Activated naive CD4-positive, alpha-beta T cell treated with Interleukin-2 at 50 U/mL for 16 hours (primary cell): Measurements from ENCODE around the gene HIRA.
"Not testable (repeated sequence)": the region's sequence is repeated elsewhere in the genome, so short reads cannot be mapped to it uniquely, and the experiment has no call there.

Experiments
- DNase-seq: peaks from one replicate; pipeline ENCODE4 v3.0.0-alpha.2; 2020

Gene HIRA

DNA sequence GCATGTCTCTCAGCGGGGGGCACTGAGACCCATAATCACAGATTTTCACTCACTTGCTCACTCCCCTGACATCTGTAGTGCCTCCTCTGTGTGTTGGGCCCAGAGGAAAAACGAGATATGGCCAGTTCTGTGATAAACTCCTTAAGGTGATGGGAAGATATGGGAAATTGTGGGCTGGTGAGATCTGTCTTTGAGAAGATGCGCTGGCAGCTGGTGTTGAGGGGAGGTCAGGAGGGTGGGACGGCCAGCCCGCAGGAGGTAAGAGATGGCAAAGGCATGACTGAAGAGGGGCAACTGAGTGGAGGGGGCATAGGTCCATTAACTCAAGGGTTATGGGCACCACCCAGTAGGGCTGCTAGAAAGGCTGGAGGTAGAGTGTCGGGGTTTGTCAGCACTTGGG lies 79.9 kb downstream of the HIRA start:
- DNase-seq, result no peak

DNA sequence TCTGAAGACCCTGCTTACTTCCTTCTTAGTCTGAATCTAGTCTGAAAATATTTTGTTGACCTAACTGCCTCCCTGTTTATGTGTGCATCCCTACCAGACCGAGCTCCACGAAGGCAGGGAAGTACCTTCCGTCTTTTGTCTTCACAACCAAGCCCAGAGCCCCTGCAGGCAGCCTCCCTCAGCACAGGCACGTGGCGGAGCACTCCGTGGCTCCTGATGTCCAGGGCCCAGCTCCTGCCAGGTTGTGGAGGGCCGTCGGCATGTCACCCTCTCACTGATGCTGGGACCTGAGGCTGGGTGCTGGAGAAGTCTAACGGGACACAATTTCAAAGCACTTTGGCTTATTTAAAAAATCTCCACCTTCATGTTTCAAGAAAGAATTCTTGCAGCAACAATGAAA lies 80.6 kb downstream of the HIRA start:
- no peak for DNase-seq

DNA sequence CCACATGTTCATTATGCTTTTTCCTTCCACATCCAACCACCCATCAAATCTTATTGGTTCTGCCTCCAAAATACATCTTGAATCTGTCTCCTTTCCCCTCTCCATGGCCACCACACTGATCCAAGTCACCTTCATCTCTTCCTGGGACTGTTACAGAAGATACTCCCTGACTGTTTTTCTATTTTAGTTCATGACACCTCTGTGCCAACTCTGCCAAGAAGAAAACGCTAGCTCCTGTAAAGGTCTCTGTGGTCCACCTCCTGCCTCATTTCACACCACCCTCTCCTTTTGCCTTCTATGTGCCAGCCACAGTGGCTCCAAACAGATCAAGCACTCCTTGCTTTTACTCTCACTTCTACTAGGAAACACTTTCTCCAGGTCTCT lies 81.1 kb downstream of the HIRA start:
- no peak for DNase-seq

DNA sequence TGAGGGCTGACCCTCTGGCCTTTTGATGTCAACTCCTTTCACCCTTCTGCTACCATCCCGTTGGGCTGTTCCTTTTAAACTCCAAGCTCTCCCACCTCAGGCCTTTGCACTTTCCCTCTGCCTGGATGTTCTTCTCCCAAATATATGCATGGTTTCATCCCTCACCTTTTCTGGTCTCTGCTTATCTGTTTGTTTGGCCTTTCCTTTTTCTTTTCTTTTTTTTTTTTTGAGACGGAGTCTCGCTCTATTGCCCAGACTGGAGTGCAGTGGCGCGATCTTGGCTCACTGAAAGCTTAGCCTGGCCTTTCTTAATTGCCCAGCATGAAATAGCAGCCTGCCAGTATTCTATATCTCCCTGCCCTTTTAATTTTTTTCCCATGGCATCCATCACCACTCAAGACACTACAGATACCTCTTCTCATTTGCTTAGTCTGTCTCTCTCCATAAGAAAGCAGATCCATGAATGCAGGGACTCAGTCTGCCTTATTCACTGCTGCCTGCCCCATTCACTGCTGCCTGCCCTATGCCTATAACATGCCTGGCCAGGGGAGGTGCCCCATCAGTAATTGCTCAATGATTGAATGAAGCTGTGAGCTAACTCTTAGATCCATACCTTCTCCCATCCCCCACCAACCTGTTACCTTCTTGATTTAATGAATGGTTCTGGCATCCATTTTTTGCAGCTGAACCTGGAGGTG lies 81.6 kb downstream of the HIRA start:
- no peak for DNase-seq

DNA sequence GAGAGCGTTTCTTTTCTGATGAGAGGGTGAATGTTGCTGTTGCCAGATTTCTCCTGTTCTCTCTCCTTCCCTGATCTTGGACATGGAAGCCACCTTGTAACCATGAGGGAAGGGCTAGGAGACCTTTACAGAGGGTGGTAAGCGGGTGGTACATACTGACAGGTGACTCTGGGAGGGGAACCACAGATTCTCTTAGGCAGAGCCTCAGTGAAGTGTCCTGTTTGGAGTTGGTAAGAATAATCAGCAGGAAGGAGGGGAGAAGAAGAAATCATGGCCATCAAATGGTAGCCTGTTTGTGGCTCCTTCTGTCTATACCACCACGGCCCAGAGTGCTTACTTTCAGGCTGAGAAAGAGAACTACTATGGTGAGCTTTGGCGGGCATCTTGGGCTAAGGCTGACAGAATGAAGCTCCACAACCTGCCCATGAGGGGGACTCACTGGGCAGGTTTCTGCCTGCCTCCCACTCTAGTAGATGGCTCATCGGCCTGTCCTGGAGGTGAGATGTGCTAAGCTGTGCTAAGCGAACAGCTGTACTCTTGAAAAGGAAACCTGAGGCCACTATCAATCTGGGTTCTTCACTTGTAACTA lies 84.8 kb downstream of the HIRA start:
- no peak for DNase-seq

DNA sequence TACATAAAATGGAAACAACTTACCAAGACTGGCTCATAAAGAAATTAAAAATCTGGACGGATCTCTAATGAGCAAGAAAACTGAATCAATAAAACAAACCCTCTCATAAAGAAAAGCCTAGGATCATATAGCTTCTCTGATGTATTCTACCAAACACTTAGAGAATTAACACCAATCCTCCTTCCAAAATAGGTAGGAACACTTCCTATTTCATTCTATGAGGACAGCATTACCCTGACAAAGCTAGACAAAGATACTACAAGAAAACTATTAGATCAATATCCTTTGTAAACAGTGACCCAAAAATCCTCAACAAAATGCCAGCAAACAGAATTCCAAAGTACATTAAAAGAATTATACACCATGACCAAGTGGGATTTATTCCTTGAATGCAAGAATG lies 87.1 kb downstream of the HIRA start:
- no peak for DNase-seq

DNA sequence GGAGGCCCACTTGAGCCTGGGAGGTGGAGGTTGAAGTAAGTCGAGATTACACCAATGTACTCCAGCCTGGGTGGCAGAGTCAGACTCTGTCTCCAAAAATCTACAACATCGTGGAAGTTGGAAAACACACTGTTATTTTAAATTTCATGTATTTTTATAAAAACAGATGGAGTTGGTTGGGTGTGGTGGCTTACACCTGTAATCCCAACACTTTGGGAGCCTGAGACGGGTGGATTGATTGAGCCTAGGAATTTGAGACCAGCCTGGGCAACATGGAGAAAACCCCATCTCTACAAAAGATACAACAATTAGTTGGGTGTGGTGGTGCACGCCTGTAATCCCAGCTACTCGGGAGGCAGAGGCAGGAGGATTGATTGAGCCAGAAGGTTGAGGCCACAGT lies 88.1 kb downstream of the HIRA start:
- no peak for DNase-seq

DNA sequence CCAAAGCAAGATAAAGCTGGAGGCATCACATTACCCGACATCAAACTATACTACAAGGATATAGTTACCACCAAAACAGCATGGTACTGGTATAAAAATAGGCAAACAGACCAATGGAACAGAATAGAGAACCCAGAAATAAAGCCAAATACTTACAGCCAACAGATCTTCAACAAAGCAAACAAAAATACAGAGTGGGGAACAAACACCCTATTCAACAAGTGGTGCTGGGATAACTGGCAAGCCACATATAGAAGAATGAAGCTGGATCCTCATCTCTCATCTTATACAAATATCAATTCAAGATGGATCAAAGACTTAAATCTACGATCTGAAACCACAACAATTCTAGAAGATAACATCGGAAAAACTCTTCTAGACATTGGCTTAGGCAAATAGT lies 90.0 kb downstream of the HIRA start:
- DNase-seq, result no peak

DNA sequence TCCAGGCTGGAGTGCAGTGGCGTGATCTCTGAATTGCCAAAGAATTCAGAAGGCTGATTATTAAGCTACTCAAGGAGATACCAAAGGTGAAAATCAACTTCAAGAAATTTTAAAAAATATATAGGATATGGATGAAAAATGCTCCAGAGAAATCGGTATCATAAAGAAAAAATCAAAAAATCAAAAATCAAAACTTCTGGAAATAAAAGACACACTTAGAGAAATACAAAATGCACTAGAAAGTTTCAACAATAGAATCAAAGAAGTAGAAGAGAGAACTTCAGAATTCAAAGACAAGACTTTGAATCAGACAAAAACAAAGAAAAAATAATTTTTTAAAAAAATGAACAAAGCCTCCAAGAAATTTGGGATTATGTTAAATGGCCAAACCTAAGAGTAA lies 94.4 kb downstream of the HIRA start:
- DNase-seq, result no peak

DNA sequence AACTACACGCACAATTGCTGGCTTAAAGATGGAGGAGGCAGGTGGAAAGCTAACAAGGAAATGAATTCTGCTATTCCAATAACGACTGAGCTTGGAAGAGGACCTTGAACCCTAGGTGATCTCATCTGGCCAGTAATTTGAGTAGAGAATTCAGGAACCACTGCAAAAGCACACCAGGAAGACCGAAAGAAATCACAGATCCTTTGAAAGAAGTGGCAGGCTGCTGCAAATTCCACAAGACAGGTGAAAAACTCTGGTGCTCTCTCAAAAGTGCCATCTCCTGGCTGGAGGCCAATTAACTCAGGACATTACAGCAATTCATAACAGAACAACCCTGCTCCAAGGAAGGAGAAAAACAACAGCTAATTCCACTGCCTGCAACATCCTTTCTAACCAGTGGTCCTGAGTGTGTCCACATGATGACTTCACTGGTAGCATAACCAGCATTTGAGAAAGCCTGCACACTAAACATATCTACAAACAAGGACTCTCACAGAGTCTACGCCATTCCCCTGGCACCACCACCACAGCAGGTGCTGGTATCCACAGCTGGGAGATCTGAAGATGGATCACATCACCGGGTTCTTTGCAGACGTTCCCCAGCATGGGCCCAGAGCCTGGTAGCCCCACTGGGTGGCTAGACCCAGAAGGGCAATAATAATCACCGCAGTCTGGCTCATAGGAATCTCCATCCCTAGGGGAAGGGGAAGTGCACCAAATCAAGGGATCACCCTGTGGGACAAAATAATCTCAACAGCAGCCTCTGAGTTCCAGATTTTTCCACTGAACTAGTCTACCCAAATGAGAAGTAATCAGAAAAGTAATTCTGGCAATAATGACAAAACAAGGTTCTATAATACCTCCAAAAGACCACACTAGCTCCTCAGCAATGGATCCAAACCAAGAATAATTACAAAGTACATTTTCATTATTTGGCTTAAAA lies 95.1 kb downstream of the HIRA start:
- DNase-seq, result no peak

DNA sequence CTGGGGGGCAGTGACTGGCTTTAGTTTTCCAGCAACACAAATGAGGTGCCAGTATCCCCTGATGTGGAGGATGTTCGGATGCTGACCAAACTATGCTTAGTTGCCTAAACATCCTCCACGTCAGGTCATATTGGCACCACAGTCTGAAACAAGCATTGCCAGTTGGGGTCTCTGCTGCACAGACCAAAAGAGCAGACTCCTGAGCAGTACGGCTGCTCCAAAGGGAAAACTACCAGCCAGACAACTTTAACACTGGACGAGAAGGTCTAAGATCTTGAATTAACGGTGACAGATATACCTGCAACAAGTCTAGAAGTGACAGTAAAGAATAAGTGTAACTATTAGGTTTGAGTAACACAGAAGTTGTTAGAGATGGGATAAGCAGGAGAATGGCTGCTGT lies 99.6 kb downstream of the HIRA start:
- DNase-seq, result no peak

DNA sequence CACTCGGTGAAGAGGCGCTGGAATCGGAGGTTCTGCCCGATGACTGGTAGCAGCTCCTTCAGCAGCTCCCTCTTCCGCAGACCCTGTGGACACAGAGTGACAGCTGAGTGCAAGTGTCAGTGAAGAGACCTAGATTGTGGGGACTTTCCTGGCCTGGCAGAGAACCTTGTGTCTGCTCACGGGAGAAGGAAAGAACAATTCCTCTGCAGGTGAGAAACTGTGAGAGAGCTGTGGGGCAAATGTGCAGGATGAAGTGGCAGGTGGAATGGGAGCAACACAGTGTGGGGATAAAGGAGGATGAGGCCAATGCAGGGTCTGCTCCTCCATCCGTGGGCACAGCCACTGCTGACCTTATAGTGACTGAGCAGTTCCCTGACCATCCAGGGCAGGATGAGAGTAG lies 100.1 kb downstream of the HIRA start:
- no peak for DNase-seq

DNA sequence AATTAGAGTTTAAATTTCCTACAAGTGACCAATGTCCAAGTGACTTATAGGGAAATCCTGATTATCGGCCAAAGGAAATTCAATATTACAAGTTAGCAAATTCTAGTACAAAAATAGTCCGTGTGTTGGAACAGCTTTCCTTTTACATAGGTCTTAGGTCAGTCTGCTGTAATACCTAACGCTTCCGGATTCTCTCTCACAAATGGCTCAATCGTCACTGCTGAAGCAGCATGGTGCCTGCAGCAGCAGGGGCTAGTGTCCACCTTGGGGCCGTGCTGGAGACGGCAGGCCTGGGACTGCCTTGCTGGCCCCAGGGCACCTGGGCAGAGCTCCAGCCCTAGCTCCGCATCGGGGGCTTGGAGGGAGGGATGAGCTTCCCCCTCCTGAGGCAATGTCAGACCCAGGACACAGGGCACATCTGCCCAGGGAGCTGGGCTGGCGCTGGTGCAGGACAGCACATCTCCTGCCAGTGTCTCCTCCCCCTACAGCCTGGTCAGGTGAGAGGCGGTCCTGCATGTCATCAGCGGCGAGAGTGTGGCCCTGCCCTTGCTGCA lies 100.6 kb downstream of the HIRA start:
- no peak for DNase-seq

DNA sequence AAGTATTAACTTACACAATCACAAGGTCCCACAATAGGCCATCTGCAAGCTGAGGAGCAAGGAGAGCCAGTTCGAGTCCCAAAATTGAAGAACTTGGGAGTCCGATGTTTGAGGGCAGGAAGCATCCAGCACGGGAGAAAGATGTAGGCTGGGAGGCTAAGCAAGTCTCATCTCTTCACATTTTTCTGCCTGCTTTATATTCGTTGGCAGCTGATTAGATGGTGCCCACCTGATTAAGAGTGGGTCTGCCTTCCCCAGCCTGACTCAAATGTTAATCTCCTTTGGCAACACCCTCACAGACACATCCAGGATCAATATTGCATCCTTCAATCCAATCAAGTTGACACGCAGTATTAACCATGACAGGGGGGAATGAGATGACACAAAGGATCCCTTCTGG lies 101.3 kb downstream of the HIRA start:
- DNase-seq, result not testable (repeated sequence)

DNA sequence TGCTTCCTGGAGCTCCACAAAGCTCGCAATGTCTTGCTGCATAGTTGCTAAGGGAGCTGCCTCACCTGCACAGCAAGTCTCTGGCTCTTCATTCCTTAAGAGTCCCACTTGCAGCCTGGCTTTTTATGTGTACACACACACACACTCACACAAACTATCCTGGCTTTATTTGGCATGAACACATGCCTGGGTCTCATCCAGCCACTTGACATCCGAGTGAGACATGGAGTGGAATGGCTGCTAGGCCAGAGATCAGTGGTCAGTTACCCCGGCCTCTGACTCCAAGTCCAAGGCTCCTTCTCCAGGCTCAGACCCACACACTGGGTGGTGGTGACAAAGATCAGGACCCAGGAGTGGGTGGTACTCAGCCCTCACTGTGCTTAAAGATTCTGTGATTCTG lies 102.1 kb downstream of the HIRA start:
- no peak for DNase-seq

DNA sequence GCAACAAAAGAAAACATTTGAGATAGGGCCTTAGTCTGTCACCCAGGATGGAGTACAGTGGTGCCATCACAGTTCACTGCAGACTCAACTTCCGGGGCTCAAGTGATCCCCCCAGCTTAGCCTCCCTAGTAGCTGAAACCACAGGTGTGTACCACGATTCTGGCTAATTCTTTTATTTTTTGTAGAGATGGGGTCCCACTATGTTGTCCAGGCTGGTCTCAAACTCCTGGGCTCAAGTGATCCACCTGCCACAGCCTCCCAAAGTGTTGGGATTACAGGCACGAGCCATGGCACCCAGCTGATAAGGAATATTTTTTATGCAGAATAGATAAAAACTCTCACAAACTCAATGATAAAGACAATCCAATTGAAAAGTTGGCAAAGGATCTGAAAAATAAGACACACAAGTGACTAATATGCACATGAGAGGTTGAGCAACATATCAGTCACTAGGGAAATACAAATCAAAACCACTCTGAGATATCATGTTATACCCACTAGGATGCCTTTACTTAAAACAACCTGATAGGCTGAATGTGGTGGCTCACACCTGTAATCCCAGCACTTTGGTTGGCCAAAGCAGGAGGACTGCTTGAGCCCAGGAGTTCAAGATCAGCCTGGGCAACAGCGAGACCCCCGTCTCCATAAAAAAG lies 106.1 kb downstream of the HIRA start:
- DNase-seq, result no peak

DNA sequence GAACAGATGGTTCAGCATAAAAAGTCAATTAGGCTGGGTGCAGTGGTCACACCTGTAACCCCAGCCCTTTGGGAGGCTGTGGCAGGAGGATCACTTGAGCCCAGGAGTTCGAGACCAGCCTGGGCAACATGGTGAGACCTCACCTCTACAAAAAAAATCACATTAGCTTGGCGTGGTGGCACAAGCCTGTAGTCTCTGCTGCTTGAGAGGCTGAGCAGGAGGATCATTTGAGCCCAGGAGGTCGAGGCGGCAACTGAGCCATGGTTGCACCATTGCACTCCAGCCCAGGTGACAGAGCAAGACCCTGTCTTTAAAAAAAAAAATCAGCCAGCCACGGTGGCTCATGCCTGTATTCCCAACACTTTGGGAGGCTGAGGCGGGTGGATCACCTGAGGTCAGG lies 108.1 kb downstream of the HIRA start:
- not testable (repeated sequence) for DNase-seq

DNA sequence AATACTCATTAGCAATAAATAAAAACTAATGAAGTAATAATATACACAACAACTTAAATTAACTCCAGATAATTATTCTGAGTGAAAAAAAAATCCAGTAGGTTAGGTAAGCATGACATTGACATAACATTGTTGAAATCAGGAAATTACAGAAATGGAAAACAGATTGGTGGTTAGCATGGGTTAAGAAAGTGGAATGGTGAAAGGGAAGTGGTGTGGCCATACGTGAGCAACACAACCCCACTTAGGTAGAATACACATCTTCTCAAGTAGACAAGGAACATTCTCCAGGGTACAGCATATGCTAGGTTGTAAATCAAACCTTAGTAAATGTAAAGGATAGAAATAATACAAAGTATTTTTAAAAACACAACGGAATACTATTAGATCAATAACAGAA lies 109.8 kb downstream of the HIRA start:
- DNase-seq, result no peak

DNA sequence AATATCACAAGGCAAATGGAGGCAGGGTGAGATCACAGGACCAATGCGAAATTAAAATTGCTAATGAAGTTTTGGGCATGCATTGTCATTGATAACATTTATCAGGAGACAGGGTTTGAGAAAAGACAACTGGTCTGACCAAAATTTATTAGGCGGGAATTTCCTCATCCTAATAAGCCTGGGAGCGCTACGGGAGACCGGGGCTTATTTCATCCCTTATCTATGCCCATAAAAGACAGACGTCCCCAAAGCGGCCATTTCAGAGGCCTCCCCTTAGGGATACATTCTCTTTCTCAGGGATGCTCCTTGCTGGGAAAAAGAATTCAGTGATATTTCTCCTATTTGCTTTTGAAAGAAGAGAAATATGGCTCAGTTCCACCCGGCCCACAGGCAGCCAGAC lies 111.4 kb downstream of the HIRA start:
- DNase-seq, result not testable (repeated sequence)

DNA sequence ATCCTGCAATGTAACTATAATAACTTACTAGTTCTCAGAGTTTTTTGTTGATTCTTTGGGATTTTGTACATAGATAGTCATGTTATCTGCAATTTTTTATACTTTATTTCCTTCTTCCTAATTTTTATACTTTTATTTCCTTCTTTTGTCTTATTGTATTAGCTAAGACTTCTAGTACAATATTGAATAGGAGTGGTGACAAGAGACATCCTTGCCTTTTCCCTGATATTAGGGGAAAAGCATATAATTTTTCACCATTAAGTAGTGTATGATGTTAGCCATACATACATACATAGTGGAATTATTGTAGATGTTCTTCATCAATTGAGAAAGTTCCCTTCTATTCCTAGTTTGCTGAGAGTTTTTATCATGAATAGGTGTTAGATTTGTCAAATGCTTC lies 112.3 kb downstream of the HIRA start:
- DNase-seq, result no peak

DNA sequence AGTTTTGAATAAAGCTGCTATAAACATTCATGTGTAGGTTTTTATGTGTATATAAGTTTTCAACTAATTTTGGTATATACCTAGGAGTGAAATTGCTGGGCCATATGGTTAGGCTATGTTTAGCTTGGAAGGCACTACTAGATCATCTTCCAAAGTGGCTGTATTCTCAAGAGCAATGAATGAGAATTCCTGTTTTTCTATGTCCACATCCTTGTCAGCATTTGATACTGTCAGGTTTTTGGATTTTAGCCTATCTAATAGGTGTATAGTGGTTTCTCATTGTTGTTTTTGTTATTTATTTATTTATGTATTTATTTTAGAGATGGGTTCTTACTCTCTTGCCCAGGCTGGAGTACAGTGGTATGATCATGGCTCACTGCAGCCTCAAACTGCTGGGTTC lies 113.7 kb downstream of the HIRA start:
- no peak for DNase-seq

DNA sequence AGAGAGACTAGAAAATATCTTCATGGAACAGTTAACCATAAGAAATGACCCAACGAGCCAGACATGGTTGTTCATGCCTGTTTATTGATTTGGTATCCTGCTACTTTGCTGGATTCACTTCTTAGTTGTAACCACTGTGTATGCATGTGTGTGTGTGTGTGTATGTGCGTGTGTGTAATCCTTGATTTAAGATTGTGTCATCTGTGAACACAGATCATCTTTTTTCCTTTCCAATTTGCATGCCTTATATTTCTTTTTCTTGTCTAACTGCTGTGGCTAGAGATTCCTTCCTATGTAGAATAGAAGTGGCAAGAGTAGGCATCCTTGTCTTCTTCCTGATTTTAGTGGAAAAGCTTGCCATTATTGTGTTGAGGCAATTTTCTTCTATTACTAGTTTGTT lies 123.7 kb downstream of the HIRA start:
- DNase-seq, result no peak

DNA sequence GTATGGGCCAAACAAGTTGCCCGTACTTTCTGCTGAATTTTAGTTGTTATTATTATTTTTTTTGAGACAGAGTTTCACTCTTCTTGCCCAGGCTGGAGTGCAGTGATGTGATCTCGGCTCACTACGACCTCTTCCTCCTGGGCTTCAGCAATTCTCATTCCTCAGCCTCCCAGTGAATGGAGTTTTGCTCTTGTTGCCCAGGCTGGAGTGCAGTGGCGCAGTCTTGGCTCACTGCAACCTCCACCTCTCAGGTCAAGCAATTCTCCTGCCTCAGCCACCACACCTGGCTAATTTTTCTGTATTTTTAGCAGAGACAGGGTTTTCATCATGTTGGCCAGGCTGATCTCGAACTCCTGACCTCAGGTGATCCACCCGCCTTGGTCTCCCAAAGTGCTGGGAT lies 125.0 kb downstream of the HIRA start:
- DNase-seq, result not testable (repeated sequence)
